Measurements from ENCODE around the gene MCC.

GRCh38 chr5:113147537-113147936 is 340.7 kb downstream of the MCC start:
- TF ChIP-seq, protein P1, sequence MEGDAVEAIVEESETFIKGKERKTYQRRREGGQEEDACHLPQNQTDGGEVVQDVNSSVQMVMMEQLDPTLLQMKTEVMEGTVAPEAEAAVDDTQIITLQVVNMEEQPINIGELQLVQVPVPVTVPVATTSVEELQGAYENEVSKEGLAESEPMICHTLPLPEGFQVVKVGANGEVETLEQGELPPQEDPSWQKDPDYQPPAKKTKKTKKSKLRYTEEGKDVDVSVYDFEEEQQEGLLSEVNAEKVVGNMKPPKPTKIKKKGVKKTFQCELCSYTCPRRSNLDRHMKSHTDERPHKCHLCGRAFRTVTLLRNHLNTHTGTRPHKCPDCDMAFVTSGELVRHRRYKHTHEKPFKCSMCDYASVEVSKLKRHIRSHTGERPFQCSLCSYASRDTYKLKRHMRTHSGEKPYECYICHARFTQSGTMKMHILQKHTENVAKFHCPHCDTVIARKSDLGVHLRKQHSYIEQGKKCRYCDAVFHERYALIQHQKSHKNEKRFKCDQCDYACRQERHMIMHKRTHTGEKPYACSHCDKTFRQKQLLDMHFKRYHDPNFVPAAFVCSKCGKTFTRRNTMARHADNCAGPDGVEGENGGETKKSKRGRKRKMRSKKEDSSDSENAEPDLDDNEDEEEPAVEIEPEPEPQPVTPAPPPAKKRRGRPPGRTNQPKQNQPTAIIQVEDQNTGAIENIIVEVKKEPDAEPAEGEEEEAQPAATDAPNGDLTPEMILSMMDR (IDR thresholded peaks at IDR 0.05): no peak
- TF ChIP-seq POLR2A (IDR thresholded peaks at IDR 0.05): no peak
